Measurements from ENCODE around the gene ADGRL3.
"Not testable (repeated sequence)": the region's sequence is repeated elsewhere in the genome, so short reads cannot be mapped to it uniquely, and the experiment has no call there.

Gene ADGRL3

GRCh38 chr4:61739887-61740286 lies 539.8 kb downstream of the ADGRL3 start:
- no peak for DNase-seq (ENCODE audit: low read depth in 3 of 3, low spot score in 1 of 3)

GRCh38 chr4:61740886-61741285 lies 540.8 kb downstream of the ADGRL3 start:
- DNase-seq (ENCODE audit: low read depth in 3 of 3, low spot score in 1 of 3): no peak

- no peak for DNase-seq (ENCODE audit: low read depth in 3 of 3, low spot score in 1 of 3)
These were observed 541.4 kb downstream of the ADGRL3 start for GRCh38 chr4:61741327-61742096.

GRCh38 chr4:61750810-61751209 lies 550.7 kb downstream of the ADGRL3 start:
- DNase-seq (ENCODE audit: low read depth in 3 of 3, low spot score in 1 of 3): no peak

DNA sequence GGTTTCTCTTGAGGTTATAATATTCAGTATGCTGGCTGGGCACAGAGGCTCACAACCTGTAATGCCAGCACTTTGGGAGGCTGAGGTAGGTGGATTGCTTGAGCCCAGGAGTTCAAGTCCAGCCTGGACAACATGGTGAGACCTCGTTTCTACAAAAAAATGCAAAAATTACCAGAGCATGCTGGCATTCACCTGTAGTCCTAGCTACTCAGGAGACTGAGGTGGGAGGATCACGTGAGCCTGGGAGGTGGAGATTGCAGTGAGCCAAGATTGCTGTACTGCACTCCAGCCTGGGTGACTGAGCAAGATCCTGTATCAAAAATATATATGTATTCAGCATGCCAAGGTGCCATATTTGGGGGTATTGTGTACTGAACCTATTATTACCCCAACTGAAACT lies 552.5 kb downstream of the ADGRL3 start:
- no peak for DNase-seq (ENCODE audit: low read depth in 3 of 3, low spot score in 1 of 3)

DNA sequence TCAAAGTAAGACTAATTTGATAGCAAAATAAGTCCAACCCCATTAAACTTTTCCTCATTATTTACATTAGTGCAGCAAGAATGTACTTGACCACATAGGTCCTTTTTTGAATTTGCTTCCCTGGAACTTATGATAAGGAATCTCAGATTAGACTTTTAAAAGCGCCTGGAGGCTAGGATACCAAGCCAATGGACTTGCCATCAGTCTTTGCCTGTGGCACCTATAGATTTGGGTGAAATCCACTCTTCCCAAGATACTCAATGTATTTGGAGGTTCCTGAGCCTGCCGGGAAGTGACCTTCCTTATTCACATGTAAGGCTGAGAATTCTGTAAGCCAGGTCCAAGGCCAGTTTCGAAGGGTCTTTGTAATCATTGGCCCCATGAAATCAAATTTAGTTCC lies 553.6 kb downstream of the ADGRL3 start:
- DNase-seq (ENCODE audit: low read depth in 3 of 3, low spot score in 1 of 3): no peak

DNA sequence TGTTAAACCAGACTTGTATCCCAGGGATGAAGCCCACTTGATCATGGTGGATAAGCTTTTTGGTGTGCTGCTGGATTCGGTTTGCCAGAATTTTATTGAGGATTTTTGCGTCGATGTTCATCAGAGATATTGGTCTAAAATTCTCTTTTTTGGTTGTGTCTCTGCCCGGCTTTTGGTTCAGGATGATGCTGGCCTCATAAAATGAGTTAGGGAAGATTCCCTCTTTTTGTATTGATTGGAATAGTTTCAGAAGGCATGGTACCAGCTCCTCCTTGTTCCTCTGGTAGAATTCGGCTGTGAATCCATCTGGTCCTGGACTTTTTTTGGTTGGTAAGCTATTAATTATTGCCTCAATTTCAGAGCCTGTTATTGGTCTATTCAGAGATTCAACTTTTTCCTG lies 556.8 kb downstream of the ADGRL3 start:
- DNase-seq (ENCODE audit: low read depth in 3 of 3, low spot score in 1 of 3): not testable (repeated sequence)

- DNase-seq (ENCODE audit: low read depth in 3 of 3, low spot score in 1 of 3): not testable (repeated sequence)
These were observed 557.9 kb downstream of the ADGRL3 start for GRCh38 chr4:61757983-61758382.

GRCh38 chr4:61758596-61758995 lies 558.5 kb downstream of the ADGRL3 start:
- not testable (repeated sequence) for DNase-seq (ENCODE audit: low read depth in 3 of 3, low spot score in 1 of 3)

GRCh38 chr4:61759245-61759644 lies 559.1 kb downstream of the ADGRL3 start:
- not testable (repeated sequence) for DNase-seq (ENCODE audit: low read depth in 3 of 3, low spot score in 1 of 3)

DNA sequence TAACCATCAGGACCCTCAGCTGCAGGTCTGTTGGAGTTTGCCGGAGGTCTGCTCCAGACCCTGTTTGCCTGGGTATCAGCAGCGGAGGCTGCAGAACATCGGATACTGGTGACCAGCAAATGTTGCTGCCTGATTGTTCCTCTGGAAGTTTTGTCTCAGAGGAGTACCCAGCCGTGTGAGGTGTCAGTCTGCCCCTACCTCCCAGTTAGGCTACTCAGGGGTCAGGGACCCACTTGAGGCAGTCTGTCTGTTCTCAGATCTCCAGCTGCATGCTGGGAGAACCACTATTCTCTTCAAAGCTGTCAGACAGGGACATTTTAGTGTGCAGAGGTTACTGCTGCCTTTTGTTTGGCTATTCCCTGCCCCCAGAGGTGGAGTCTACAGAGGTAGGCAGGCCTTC lies 559.8 kb downstream of the ADGRL3 start:
- DNase-seq (ENCODE audit: low read depth in 3 of 3, low spot score in 1 of 3): not testable (repeated sequence)

DNA sequence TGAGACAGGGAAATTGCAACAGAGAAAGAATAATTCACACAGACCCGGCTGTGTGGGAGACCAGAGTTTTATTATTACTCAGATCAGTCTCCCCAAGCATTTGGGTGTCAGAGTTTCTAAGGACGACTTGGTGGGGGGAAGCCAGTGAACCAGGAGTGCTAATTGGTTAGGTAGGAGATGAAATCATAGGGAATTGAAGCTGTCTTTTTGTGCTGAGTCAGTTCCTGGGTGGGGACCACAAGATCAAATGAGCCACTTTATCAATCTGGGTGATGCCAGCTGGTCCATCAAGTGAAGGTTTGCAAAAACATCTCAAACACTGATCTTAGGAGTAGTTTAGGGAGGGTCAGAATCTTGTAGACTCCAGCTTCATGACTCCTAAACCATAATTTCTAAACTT lies 560.7 kb downstream of the ADGRL3 start:
- no peak for DNase-seq (ENCODE audit: low read depth in 3 of 3, low spot score in 1 of 3)

- no peak for DNase-seq (ENCODE audit: low read depth in 3 of 3, low spot score in 1 of 3)
These were observed 562.8 kb downstream of the ADGRL3 start for GRCh38 chr4:61762722-61763627.

DNA sequence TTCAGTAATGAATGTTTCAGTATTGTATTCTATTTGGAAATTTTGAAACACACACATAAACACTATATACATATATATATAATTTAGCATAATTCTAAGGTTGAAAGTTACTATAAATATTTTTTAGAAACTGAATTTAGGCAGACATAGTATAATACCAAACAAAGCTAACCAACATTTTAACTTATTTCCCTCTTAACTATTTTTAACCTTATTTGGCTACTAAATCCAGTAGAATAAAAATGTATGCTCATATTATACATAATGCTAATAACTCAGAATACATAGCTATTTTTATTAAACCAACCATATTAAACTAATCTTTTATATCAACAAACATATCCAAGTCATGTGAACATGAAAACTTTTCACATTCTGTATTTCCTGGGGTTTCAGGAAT lies 563.6 kb downstream of the ADGRL3 start:
- DNase-seq (ENCODE audit: low read depth in 3 of 3, low spot score in 1 of 3): no peak

- DNase-seq (ENCODE audit: low read depth in 3 of 3, low spot score in 1 of 3): not testable (repeated sequence)
These were observed 564.0 kb downstream of the ADGRL3 start for GRCh38 chr4:61764090-61764489.

DNA sequence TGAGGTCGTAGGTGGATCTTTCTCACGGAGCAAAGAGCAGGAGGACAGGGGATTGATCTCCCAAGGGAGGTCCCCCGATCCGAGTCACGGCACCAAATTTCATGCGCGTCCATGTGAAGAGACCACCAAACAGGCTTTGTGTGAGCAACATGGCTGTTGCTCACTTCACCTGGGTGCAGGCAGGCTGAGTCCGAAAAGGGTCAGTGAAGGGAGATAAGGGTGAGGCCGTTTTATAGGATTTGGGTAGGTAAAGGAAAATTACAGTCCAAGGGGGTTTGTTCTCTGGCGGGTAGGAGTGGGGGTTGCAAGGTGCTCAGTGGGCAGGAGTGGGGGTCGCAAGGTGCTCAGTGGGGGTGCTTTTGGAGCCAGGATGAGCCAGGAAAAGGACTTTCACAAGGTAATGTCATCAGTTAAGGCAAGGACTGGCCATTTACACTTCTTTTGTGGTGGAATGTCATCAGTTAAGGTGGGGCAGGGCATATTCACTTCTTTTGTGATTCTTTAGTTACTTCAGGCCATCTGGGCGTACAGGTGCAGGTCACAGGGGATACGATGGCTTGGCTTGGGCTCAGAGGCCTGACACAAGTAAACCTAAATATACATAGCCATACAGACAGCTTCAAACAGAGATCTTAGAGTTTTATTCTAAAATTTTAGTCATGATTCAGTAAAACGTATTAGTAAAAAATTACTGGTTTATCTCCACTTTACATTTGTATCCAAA lies 569.5 kb downstream of the ADGRL3 start:
- not testable (repeated sequence) for DNase-seq (ENCODE audit: low read depth in 3 of 3, low spot score in 1 of 3)

- no peak for DNase-seq (ENCODE audit: low read depth in 3 of 3, low spot score in 1 of 3)
These were observed 570.3 kb downstream of the ADGRL3 start for GRCh38 chr4:61770456-61770855.

DNA sequence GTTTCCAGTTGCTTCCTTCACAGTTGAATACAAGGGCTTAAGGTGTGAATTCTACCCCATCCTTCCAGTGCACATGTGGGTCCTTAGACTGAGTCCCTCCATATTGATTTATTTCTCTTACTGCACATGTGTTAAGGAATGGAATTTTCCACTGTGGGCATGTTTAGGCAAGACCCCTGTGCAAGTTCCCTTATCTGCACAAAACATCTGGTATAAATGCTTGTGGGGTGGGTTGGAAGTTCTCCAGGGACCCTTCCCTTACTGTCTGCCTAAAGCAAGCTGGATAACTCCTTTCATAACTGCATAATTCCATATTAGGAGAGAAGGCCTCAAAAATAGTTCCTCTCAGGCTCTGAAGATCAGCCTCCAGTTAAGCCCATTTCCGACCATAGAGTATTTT lies 570.9 kb downstream of the ADGRL3 start:
- no peak for DNase-seq (ENCODE audit: low read depth in 3 of 3, low spot score in 1 of 3)

DNA sequence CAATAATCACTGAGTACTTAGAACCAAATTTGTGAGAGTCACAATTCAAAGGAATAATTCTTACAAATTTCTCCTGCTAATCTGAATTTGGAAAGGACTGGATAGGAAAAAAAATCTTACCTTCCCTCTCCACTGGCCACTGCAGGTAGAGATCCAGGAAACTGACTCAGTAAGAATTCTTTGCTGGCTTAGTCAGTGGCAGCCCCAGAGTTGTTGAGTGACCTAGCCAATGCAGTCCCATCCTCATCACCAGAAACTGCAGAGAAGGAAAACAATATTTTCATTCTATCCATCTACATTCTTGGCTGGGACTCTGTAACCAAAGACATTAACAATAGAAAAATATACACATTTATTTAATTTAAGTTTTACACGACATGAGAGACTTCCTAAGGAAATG lies 572.0 kb downstream of the ADGRL3 start:
- DNase-seq (ENCODE audit: low read depth in 3 of 3, low spot score in 1 of 3): no peak

DNA sequence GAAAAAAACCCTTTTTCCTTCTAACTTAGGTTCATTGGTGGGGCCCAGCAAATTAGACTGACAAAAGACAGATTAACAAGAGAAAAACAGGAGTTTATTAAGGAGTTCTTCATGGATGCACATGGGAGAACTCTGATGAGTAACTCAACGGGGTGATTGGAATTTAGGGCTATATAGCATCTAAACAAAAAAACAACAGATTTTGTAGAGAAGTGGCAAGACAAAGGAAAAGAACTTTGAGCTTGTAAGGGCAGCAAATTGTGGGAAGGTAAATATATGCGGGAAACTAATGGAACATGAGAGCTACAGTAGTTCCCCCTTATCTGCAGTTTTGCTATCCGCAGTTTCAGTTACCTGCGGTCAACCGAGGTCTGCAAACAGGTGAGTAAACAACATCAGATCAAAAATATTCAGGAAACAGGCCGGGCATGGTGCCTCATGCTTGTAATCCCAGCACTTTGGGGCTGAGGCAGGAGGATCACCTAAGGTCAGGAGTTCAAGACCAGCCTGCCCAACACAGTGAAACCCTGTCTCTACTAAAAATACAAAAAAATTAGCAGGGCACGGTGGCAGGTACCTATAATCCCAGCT lies 573.6 kb downstream of the ADGRL3 start:
- no peak for DNase-seq (ENCODE audit: low read depth in 3 of 3, low spot score in 1 of 3)

DNA sequence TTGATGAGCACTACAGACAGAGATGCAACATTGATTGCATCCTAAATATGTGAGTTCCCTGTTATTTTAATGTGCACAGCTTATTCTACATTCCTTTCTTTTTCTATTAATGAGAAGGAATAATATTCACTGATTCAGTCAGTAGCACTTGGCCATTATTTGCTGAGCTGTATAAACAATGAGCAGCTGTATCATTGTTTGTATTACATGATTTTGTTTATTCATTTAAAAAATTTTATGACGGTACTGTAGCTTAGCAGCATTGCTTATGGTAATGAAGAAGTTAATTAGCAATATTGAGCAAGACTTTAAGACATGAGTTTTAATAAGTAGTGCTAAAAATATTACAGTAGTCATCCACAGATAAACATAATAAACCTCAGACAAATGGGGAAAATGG lies 582.0 kb downstream of the ADGRL3 start:
- DNase-seq (ENCODE audit: low read depth in 3 of 3, low spot score in 1 of 3): no peak
